Chondrocyte (in vitro differentiated cells): ENCODE results near the gene BCKDHA. TPM values are rescaled to one million over a fixed set of nuclear protein-coding genes. Genes with fewer than 3 reads are reported as not detected.

Experiments
- DNase-seq: peaks from one replicate; pipeline ENCODE4 v3.0.0; 2021; ENCODE audit warnings: mixed read lengths, low spot score
- H3K27ac Mint-ChIP-seq: one replicate; pipeline ENCODE4 v1.8.0; 2021; ENCODE audit warnings: mild to moderate bottlenecking, moderate library complexity, mixed read lengths; ENCODE audit not compliant: unreplicated experiment
- H3K27me3 Mint-ChIP-seq: 2 replicates; pipeline ENCODE4 v1.8.0; 2021; ENCODE audit warnings: low read depth, mixed read lengths
- H3K36me3 Mint-ChIP-seq: 2 replicates; pipeline ENCODE4 v1.8.0; 2021; ENCODE audit warnings: low read depth, mixed read lengths
- H3K4me1 Mint-ChIP-seq: 2 replicates; pipeline ENCODE4 v1.8.0; 2021; ENCODE audit warnings: low read depth, mild to moderate bottlenecking, mixed read lengths
- H3K4me3 Mint-ChIP-seq: one replicate; pipeline ENCODE4 v1.8.0; 2021; ENCODE audit warnings: mild to moderate bottlenecking, moderate library complexity, mixed read lengths; ENCODE audit not compliant: unreplicated experiment
- H3K9me3 Mint-ChIP-seq: 2 replicates; pipeline ENCODE4 v1.8.0; 2021; ENCODE audit warnings: low read depth, mixed read lengths
- total RNA-seq: library from RNA; stranded (reverse); gene quantifications from 3 replicates; pipeline ENCODE4 v1.2.1, GENCODE V29; 2021
- TF ChIP-seq, protein P1 (sequence below): fragments of 200-600 bp; sonication (generic); IDR thresholded peaks from 2 replicates; pipeline ENCODE4 v1.5.0; 2021; ENCODE audit warnings: antibody characterized with exemption, mild to moderate bottlenecking, moderate library complexity

Gene BCKDHA
- total RNA-seq, 1 donor from 2014 or later = 14.0 TPM

DNA sequence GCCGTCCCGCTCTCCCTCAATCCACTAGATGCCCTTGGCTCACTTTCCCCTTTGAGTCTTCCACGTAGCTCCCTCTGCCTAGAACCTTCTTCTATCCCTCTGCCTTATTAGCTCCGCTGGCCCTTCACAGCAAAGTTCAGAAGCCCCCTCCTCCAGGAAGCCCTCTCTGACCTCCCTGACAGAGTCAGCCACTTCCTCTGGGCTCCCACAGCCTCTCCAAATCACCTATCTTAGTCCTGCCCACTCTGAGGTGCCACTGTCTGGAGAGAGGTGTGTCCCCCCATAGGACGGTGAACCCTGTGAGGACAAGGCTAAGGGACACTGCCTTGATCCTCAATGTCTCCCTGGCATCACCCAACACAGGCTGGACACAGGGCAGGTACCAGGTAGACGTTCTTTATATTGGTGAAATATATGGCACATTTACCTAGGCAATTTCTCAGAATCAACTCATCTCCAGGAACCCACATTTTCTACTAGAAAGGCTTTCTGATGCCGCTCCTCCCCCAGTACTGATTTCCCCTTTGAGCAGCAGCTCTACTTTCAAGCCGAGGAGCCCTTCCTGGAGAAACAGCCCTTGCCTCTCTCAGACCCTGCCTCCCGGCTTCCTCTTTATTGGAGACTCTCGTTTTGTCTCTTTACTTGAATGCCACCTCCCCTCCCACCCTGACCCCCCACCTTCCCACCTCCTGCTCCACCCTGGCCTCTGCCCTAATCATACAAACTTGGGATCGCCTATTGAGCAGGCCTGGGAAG is 40.5 kb upstream of the BCKDHA start:
- no peak overlapping the region for H3K4me3 Mint-ChIP-seq

DNA sequence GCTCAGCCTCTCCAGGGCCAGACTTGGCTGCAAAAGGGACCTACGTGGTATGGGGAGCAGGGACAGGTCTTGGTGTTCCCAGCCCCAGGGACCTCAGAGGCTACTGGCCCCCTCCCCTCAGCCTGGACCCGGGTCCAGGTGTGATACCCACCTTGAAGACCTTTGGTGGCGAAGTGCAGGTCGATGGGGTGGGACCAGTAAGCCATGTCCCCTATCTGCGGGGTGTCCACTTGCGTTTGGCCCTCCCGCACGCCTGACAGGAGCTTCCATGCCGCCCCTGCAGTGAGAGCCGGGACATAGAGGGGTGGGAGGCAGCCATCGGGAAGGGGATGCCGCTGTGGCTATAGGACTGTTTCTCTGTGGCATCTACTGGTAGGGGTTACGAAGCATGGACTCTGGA is 39.9 kb upstream of the BCKDHA start:
- no peak for DNase-seq
- H3K4me3 Mint-ChIP-seq = no peak overlapping the region
- H3K27ac Mint-ChIP-seq = no peak overlapping the region
- no peaks in the 10 kb centered on the region for H3K36me3 Mint-ChIP-seq
- H3K4me1 Mint-ChIP-seq = peaks cover 4% of the 10 kb centered on the region
- H3K9me3 Mint-ChIP-seq = no peaks in the 10 kb centered on the region
- no peaks in the 10 kb centered on the region for H3K27me3 Mint-ChIP-seq
- TF ChIP-seq, protein P1, sequence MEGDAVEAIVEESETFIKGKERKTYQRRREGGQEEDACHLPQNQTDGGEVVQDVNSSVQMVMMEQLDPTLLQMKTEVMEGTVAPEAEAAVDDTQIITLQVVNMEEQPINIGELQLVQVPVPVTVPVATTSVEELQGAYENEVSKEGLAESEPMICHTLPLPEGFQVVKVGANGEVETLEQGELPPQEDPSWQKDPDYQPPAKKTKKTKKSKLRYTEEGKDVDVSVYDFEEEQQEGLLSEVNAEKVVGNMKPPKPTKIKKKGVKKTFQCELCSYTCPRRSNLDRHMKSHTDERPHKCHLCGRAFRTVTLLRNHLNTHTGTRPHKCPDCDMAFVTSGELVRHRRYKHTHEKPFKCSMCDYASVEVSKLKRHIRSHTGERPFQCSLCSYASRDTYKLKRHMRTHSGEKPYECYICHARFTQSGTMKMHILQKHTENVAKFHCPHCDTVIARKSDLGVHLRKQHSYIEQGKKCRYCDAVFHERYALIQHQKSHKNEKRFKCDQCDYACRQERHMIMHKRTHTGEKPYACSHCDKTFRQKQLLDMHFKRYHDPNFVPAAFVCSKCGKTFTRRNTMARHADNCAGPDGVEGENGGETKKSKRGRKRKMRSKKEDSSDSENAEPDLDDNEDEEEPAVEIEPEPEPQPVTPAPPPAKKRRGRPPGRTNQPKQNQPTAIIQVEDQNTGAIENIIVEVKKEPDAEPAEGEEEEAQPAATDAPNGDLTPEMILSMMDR = no peak

More for the DNA sequence above, 40.5 kb upstream of the BCKDHA start:
- Mint-ChIP-seq H3K9me3 (no peaks in the 10 kb centered on the region), H3K4me1 (peaks cover 4% of the 10 kb centered on the region), H3K27ac (no peak overlapping the region), H3K36me3 (no peaks in the 10 kb centered on the region), H3K27me3 (no peaks in the 10 kb centered on the region)
- DNase-seq = no peak
- TF ChIP-seq, protein P1 = no peak

DNA sequence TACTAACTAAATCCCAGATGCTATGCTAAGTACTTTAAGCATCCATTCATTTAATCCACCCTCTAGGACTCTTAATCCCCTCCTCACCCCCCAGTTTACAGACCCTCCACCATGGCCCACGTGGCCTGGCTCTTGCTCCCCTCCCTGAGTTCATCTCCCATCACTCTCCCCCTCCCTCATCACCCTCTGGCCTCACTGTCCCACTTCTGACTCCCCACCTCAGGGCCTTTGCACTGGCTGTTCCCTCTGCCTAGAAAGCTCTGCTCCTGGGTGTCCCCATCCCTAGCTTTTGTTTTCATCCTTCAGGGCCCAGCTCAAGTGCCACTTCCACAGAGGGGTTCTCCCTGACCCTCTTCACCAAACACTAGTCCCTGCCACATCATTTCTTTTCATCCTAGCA is 37.9 kb upstream of the BCKDHA start:
- H3K27ac Mint-ChIP-seq = no peak overlapping the region
- no peaks in the 10 kb centered on the region for H3K36me3 Mint-ChIP-seq
- no peak for DNase-seq
- no peaks in the 10 kb centered on the region for H3K27me3 Mint-ChIP-seq
- TF ChIP-seq, protein P1 = no peak
- H3K4me3 Mint-ChIP-seq = no peak overlapping the region
- peaks cover 16% of the 10 kb centered on the region for H3K4me1 Mint-ChIP-seq
- no peaks in the 10 kb centered on the region for H3K9me3 Mint-ChIP-seq

DNA sequence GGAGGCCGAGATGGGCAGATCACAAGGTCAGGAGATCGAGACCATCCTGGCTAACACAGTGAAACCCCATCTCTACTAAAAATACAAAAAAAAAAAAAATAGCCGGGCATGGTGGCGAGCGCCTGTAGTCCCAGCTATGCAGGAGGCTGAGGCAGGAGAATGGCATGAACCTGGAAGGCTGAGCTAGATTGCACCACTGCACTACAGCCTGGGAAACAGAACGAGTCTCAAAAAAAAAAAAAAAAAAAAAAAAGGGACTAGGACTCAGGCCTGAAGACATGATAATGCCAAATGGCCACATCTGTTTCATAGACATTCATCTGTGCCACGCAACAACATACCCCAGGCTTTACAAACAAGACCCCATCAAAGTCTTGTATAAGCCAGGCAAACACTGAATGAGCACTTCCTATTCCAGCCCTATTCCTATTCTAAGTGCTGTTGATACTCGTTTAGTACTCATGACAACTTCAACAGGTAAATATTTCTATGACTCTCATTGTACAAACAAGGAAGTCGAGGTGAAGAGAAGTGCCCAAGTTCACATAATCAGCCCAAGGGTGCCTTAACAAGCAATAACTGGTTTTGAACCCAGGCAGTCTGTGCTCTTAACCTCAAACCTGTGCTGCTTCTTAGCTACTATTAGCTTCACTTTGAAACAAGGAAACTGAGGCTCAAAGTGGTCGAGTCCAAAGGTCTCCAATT is 35.3 kb upstream of the BCKDHA start:
- H3K27ac Mint-ChIP-seq = peak overlapping the region; percentile 100

DNA sequence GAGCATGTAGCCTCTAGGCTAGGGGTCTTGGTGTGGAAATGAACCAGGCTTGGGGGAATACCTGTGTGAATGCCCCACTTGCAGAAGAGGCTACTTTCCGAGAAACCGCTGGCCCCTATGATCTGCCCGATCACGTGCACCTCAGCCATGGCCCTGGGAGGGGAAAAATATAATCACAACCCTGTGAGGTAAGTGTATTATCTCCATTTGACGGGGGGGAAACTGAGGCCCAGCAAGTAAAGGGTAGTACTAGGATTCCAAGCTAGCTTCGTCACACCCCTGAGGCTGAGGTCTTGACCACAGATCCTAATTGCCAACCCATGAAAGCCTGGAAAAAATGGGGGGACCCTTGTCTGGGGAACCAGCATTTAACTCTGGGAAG is 34.3 kb upstream of the BCKDHA start:
- Mint-ChIP-seq H3K27ac (peak overlapping the region; percentile 100), H3K27me3 (no peaks in the 10 kb centered on the region), H3K4me3 (peak overlapping the region; percentile 94), H3K4me1 (peaks cover 36% of the 10 kb centered on the region), H3K36me3 (no peaks in the 10 kb centered on the region), H3K9me3 (no peaks in the 10 kb centered on the region)
- TF ChIP-seq, protein P1 = no peak
- no peak for DNase-seq

More for the DNA sequence above, 35.3 kb upstream of the BCKDHA start:
- TF ChIP-seq, protein P1 = no peak
- DNase-seq = no peak
- Mint-ChIP-seq H3K9me3 (no peaks in the 10 kb centered on the region), H3K4me3 (no peak overlapping the region), H3K36me3 (no peaks in the 10 kb centered on the region), H3K4me1 (peaks cover 27% of the 10 kb centered on the region), H3K27me3 (no peaks in the 10 kb centered on the region)
